ENCODE measurements around the gene CCDC182.
A peak's percentile ranks its signal among the peaks of the same experiment; 100 is the strongest.

CCDC182 gene

DNA sequence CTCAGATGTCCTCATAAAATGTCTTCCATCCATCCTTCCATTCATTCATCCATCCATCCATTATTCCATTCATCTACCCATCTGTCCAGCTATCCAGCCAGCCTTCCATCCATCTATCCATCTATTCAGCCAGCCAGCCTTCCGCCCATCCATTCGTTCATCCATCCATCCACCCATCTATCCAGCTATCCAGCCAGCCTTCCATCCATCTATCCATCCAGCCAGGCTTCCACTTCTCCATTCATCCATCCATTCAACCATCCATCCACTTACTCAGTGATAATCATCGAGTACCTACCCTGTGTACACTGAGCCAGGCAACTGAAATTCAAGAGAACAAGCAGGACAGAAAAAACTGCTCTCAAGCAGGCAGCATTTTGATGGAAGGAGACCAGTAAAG is 4.6 kb upstream of the CCDC182 start:
- Mint-ChIP-seq H3K4me3 (no peak overlapping the region), H3K36me3 (ENCODE audit: low read depth) (no peaks in the 10 kb centered on the region), H3K4me1 (peaks cover 41% of the 10 kb centered on the region), H3K27me3 (ENCODE audit: low read depth, poor library complexity) (peaks cover 3% of the 10 kb centered on the region), H3K9me3 (no peaks in the 10 kb centered on the region), H3K27ac (peak overlapping the region; percentile 5)
- TF ChIP-seq, protein P1, sequence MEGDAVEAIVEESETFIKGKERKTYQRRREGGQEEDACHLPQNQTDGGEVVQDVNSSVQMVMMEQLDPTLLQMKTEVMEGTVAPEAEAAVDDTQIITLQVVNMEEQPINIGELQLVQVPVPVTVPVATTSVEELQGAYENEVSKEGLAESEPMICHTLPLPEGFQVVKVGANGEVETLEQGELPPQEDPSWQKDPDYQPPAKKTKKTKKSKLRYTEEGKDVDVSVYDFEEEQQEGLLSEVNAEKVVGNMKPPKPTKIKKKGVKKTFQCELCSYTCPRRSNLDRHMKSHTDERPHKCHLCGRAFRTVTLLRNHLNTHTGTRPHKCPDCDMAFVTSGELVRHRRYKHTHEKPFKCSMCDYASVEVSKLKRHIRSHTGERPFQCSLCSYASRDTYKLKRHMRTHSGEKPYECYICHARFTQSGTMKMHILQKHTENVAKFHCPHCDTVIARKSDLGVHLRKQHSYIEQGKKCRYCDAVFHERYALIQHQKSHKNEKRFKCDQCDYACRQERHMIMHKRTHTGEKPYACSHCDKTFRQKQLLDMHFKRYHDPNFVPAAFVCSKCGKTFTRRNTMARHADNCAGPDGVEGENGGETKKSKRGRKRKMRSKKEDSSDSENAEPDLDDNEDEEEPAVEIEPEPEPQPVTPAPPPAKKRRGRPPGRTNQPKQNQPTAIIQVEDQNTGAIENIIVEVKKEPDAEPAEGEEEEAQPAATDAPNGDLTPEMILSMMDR (IDR thresholded peaks at IDR 0.05): no peak
- no peak for DNase-seq

DNA sequence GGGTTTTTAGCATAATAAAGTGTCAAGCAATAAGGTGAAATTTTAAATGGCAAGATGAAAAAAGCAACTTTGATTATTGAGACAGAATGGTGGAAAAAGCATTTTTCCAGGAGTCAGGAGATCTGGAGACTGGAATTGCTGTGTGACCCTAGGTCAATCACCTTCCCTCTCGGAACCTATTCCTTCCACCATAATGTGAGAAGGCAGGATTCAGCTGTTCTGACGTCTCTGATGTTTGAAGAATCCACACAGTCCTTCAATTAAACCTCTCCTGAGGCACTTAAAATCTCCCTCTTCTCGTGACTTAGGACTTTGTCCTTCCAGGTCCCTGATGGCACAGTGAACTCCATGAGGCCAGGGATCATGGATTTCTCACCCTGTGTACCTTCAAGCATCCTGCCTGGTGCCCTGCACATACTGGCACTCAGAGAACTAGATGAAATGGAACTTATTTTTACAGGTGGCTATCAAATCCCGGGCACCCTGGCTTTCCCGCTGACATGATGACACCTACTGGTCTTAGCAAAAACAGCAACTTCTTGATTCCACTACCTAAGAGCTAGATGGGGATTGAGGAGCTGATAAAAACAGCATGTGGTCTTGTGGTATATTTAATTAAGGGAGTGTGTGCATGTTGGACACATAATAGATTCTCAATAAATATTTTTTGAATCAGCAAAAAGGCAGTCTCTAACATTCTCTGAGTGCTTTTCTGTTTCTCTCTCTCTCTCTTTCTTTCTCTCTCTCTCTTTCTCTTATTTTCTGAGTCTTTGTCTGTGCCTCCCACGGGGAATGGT is 2.3 kb upstream of the CCDC182 start:
- Mint-ChIP-seq H3K36me3 (ENCODE audit: low read depth) (no peaks in the 10 kb centered on the region), H3K4me3 (no peak overlapping the region), H3K4me1 (peaks cover 39% of the 10 kb centered on the region), H3K27ac (no peak overlapping the region), H3K27me3 (ENCODE audit: low read depth, poor library complexity) (peaks cover 3% of the 10 kb centered on the region), H3K9me3 (no peaks in the 10 kb centered on the region)
- no peak for DNase-seq
- TF ChIP-seq, protein P1 (IDR thresholded peaks at IDR 0.05): peak; percentile 74

DNA sequence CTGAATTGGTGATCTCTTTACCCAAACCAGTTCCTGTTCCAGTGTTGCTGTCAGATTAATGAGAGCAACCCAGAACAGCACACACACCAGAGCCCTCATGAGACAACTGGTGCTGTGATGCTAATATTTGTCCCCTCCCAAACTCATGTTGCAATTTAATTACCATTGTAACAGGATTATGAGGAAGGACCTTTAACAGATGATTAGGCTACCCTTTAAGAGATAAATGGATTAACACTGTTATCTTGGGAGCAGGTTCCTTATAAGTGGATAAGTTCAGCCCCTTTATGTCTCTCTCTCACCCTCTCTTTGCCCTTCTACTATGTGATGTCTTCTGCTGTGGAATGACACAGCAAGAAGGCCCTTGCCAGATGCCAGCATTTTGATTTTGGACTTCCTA is 1.1 kb upstream of the CCDC182 start:
- no peak overlapping the region for H3K27ac Mint-ChIP-seq
- H3K4me3 Mint-ChIP-seq: no peak overlapping the region
- DNase-seq: no peak

DNA sequence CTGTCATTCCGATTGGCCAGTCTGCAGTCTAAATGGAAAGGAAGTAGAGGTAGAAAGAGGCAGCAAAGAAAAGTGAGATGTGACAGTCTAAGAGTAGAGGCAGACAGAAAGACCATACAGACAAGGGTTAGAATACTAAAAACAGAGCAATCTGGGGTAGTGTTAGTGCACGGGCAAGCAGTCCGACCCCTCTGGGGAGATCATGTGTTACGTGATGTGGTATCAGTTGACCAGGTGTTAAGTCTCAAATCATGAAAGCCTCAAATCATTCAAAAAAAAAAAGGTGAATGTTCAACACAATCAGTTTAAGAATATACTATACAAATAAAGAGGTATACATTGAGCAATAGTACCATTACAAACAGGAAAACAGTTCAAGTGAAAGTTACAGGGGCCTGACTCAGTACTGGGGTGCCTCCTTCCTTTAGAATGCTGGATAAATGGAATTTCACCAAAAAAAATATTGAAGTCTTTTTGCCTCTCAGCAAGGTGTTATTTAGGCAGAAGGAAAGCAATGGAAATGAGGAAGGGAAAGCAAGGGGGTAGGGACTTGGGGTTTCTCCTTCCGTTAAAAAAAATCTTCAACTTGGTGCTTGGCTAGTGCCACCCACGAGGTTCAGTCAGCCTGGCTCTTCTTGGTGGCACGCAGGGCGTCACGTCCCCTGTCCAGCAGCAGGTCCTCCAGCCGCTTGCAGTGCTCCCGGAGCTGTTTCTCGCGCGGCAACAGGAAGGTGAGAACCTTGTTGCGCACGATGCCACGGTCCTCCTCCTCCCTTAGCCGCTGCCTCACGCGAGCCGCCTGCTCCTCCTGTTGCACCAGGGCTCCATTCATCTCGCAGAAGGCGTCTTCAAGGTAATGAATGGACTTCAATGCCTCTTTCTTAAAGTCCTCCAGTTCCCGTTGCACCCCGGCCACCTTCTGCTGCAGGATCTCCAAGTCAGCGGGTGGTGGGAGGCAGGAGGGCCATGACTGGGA is 616 bp downstream of the CCDC182 start:
- Mint-ChIP-seq H3K36me3 (ENCODE audit: low read depth) (no peaks in the 10 kb centered on the region), H3K4me1 (peaks cover 10% of the 10 kb centered on the region), H3K27me3 (ENCODE audit: low read depth, poor library complexity) (no peaks in the 10 kb centered on the region), H3K4me3 (no peak overlapping the region), H3K9me3 (no peaks in the 10 kb centered on the region), H3K27ac (no peak overlapping the region)
- TF ChIP-seq, protein P1 (IDR thresholded peaks at IDR 0.05): no peak
- no peak for DNase-seq

More for the DNA sequence above, 1.1 kb upstream of the CCDC182 start:
- Mint-ChIP-seq H3K9me3 (no peaks in the 10 kb centered on the region), H3K27me3 (ENCODE audit: low read depth, poor library complexity) (peaks cover 3% of the 10 kb centered on the region), H3K4me1 (peaks cover 27% of the 10 kb centered on the region), H3K36me3 (ENCODE audit: low read depth) (no peaks in the 10 kb centered on the region)
- TF ChIP-seq, protein P1 (IDR thresholded peaks at IDR 0.05): no peak

DNA sequence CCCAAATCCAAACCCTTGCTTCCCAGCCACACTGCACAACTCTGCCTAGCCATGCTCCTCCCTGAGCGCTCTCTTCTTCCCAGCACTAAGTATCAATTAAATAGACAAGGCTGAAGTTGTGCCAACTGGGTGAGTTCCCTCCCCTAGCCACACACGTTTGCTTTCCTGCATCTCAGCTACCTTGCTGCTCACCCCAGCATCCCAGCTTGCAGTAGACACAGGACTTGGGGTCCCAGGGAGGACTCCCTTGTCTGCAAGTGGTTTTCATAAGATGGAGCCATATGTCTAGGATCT is 4.9 kb downstream of the CCDC182 start:
- TF ChIP-seq, protein P1 (IDR thresholded peaks at IDR 0.05): no peak
- peaks cover 7% of the 10 kb centered on the region for H3K4me1 Mint-ChIP-seq
- no peaks in the 10 kb centered on the region for H3K36me3 Mint-ChIP-seq (ENCODE audit: low read depth)
- H3K27ac Mint-ChIP-seq: no peak overlapping the region
- no peaks in the 10 kb centered on the region for H3K9me3 Mint-ChIP-seq
- H3K4me3 Mint-ChIP-seq: no peak overlapping the region
- no peak for DNase-seq
- no peaks in the 10 kb centered on the region for H3K27me3 Mint-ChIP-seq (ENCODE audit: low read depth, poor library complexity)

Data from nephron progenitor cell (in vitro differentiated cells).